IPS-18c (cell line): ENCODE measurements around the gene SLC22A13.
"Not testable (repeated sequence)": the region's sequence is repeated elsewhere in the genome, so short reads cannot be mapped to it uniquely, and the experiment has no call there.

Source experiments
- H3K4me3 ChIP-seq: 2 replicates; pipeline ENCODE4 v1.7.0; 2013; ENCODE audit warnings: low read depth, mild to moderate bottlenecking, low read length, moderate library complexity; ENCODE audit not compliant: insufficient read depth
- H3K9me3 ChIP-seq: one replicate; pipeline ENCODE4 v1.6.1; 2013; ENCODE audit warnings: mild to moderate bottlenecking, low read length, moderate library complexity; ENCODE audit not compliant: control insufficient read depth, insufficient read depth

Gene SLC22A13

GRCh38 chr3:38265604-38266307 is at the start of gene SLC22A13:
Gene SLC22A13 (plus strand): TSS chr3:38265812. CDS start chr3:38265861, 49 bp downstream.
- no peak within 1 kb of the TSS; the same call in 1 of the 2 replicates for H3K4me3 ChIP-seq

GRCh38 chr3:38219609-38220197 is 45.9 kb upstream of the SLC22A13 start:
- Histone ChIP-seq H3K4me3 (no peak overlapping the region), H3K9me3 (no peaks in the 10 kb centered on the region)

More at GRCh38 chr3:38265604-38266307, at the start of gene SLC22A13:
- H3K9me3 ChIP-seq, result peaks cover 3% of the 10 kb centered on the region

- Histone ChIP-seq H3K9me3 (no peaks in the 10 kb centered on the region), H3K4me3 (no peak overlapping the region)
Measured at GRCh38 chr3:38221005-38221404, 44.6 kb upstream of the SLC22A13 start.

- Histone ChIP-seq H3K9me3 (no peaks in the 10 kb centered on the region), H3K4me3 (no peak overlapping the region)
Measured at GRCh38 chr3:38222032-38222634, 43.5 kb upstream of the SLC22A13 start.

- H3K4me3 ChIP-seq, result no peak overlapping the region
- H3K9me3 ChIP-seq, result no peaks in the 10 kb centered on the region
Measured at GRCh38 chr3:38224357-38224756, 41.3 kb upstream of the SLC22A13 start.

DNA sequence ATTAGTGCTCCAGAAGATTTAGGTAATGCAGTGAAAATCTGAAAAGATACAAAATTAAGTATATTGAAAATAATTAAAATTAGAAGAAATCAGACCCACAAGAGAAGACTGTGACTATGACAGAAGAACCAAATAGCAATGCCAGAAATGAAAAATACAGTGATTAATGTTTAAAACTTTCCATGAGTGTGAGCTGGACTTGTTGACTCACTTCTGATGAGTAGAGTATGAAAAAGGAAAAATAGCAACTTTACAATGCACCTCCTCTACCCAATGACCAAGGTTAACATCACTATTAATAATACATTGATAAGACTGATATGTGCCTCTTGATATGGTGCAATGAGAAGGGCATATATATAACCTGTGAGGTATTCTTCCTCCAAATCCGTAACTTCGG is 39.3 kb upstream of the SLC22A13 start:
- H3K9me3 ChIP-seq, result no peaks in the 10 kb centered on the region

GRCh38 chr3:38227989-38228388 is 37.6 kb upstream of the SLC22A13 start:
- Histone ChIP-seq H3K9me3 (no peaks in the 10 kb centered on the region), H3K4me3 (no peak overlapping the region)

More for the DNA sequence above, 39.3 kb upstream of the SLC22A13 start:
- H3K4me3 ChIP-seq, result no peak overlapping the region

GRCh38 chr3:38229036-38229435 is 36.6 kb upstream of the SLC22A13 start:
- no peaks in the 10 kb centered on the region for H3K9me3 ChIP-seq

DNA sequence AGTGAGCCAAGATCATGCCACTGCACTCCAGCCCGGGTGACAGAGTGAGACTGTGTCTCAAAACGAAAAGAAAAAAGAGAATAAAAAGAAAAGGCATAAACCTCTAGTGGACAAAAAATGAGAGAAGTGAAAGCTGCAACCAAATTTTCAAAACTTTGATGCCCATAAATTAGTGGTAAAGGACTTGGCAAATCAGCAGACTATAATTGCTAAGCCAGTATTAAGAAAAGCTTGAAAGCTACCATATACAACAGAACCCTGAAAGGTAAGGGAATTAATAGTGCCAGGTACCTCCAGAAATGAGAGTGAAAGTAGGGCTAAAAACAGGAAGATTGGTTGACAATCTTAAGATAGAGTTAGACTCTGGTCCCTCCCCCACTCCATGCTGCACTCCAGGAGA is 32.9 kb upstream of the SLC22A13 start:
- H3K9me3 ChIP-seq, result no peaks in the 10 kb centered on the region

More at GRCh38 chr3:38229036-38229435, 36.6 kb upstream of the SLC22A13 start:
- H3K4me3 ChIP-seq, result no peak overlapping the region

DNA sequence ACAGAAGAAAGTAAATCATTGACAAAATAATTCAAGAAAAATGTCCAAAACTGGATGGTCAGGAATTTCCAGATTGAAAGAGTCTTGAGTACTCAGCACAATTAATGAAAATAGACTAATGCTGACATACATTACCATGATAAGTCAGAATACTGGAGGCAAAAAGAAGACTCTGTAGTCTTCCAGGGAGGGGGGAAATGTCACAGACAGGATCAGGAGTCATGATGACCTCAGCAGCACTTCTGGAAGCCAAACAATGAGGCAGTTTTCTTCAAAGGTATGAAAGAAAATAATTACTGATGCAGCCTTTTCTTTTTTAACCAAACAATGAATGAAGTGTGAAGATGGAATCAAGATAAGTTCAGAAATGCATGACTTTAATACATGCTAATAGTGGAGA is 30.1 kb upstream of the SLC22A13 start:
- H3K9me3 ChIP-seq, result no peaks in the 10 kb centered on the region
- no peak overlapping the region for H3K4me3 ChIP-seq

More for the DNA sequence above, 32.9 kb upstream of the SLC22A13 start:
- H3K4me3 ChIP-seq, result no peak overlapping the region

DNA sequence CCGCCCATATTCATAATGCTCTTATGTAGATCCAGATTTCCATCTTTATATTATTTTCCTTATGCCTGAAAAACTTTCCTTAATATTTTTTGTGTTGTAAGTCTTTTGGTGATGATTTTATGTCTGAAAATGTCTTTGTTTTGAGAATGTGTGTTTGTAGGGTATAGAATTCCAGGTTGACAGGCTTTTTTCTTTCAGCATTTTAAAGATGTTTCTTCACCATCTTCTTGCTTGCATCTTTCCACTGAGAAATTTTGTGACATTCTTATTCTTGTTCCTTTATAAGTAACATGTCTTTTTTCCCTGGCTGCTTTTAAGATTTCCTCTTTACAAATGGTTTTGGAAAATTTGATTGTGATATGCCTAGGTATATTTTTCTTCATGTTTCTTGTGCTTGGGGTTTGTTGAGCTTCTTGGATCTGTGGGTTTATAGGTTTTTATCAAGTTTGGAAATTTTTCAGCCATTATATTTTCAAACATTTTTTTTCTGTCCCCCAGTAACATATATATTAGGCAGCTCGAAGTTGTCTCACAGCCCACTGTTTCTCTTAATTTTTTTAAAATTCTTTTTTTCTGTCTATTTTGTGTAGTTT is 27.1 kb upstream of the SLC22A13 start:
- Histone ChIP-seq H3K4me3 (no peak overlapping the region), H3K9me3 (no peaks in the 10 kb centered on the region)

DNA sequence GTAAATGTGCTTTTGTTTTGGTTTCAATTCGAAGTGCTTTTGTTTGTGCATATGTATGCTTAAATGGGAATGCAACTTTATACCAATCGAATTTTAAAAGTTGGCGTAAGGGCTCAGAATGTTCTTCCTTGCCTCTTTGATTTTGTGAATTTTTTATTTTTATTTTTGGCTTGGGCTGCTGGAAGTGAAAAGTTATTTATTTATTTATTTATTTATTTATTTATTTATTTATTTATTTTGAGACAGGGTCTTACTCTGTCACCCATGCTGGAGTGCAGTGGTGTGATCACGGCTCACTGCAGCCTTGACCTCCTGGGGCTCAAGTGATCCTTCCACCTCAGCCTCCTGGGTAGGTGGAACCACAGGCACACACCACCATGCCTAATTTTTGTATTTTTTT is 22.8 kb upstream of the SLC22A13 start:
- H3K9me3 ChIP-seq, H3K4me3 ChIP-seq: not testable (repeated sequence)

DNA sequence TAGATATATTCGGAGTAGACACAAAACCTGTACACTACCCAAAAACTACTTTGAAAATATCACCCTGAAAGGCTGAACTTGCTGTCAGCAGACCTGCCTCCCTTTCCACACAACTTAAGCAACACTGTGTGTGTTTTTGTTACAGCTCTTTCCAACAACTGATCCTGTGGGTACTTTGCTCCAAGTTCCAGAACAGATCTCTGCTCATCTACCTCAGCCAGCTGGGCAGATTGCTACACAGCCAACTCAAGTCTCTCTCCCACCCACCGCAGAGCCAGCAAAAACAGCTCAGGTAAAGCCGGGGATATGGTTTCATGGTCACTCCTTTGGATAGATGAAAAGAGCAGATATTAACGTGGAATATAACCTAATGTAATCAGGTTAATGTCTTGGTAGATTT is 19.7 kb upstream of the SLC22A13 start:
- H3K9me3 ChIP-seq, result no peaks in the 10 kb centered on the region
- H3K4me3 ChIP-seq, result no peak overlapping the region

DNA sequence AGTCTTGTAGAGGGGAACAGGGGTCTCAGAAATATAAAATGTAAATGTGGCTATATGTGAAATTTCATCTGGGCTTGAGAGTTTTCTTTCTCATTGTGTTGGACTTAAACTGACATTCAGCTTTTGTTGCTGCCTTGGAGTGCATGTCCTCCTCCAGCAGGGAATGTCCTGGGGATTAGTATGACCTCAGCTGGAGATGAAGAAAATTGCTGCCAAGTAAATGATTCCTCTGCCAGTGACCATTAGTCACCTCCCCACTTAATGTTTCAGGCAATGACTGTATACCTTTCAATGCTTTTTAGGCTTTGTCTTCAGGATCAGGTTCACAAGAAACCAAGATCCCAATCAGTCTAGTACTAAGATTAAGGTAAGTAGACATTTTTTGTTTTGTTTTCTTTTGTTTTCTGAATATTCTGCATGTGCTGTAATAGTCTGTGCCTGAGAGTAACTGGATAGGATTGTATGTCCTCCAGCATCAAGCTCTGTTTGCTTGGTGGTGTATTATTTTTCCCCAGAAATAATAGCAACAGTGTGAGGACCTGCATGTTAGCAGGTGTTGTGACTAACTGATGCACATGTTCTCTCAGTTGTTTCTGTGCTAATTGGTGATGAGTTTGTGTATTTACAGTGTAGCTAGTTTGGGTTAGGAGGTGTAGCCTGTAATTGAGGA is 18.1 kb upstream of the SLC22A13 start:
- H3K9me3 ChIP-seq, result no peaks in the 10 kb centered on the region
- H3K4me3 ChIP-seq, result no peak overlapping the region

- no peaks in the 10 kb centered on the region for H3K9me3 ChIP-seq
- no peak overlapping the region for H3K4me3 ChIP-seq
Measured at GRCh38 chr3:38250198-38250597, 15.4 kb upstream of the SLC22A13 start.

DNA sequence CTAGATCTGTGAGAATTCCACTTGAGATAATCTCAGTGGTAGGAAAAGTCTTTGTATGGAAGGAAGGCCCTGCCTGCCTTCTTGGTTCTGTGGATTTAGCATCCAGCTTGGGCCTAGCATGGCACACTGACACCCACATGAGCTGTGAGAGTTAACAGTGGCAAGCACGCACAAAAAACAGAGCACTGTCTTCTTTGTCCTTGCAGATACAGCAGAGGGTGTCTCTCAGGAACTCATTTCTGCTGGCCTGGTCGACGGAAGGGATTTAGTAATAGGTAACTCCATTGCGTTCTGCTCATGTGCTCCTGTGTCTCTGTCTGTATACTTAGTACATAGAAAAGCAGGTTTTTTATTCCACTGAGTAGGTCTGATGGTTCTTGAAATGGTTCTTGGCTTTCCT is 14.4 kb upstream of the SLC22A13 start:
- Histone ChIP-seq H3K4me3 (no peak overlapping the region), H3K9me3 (no peaks in the 10 kb centered on the region)

DNA sequence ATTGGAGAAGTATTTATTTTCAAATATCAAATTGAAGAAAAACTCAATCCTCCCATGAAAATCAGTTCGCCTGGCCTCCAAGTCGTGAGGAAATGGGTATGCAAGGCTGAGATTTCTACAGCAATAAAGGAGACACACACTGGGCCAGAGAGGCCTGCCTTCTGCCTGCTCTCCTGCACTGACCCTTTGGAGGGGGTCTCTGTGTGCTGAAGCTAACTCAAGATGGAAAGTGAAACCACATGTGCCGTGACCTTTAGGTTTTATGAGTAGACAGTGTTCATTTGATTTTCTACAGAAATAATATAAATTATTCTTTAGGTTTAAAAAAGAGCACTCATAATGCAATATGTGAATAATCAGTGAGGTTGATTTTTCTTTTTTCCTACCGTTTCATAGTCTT is 11.9 kb upstream of the SLC22A13 start:
- H3K4me3 ChIP-seq, result no peak overlapping the region
- H3K9me3 ChIP-seq, result no peaks in the 10 kb centered on the region
